ENCODE data around the gene TNRC18.

DNA sequence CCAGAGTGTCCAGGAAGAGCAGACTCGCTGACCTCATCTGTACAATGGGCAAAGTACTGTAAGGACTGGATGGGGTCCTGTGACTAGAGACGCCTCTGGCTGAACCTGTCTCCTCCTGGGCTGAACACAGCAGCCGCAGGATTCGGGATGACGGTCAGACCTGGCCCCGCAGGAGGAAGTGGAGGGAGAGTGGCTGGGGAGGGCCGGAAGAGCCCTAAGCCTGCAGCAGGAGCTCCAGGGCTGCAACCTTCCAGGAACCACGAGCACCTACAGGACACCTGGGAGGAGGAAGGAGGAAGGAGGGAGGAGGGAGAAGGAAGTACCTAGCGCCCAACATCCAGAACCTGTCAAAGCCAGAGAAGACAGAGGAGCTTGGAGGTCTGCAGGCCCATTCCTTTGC is 30.3 kb downstream of the TNRC18 start:
- TF ChIP-seq, protein P1, sequence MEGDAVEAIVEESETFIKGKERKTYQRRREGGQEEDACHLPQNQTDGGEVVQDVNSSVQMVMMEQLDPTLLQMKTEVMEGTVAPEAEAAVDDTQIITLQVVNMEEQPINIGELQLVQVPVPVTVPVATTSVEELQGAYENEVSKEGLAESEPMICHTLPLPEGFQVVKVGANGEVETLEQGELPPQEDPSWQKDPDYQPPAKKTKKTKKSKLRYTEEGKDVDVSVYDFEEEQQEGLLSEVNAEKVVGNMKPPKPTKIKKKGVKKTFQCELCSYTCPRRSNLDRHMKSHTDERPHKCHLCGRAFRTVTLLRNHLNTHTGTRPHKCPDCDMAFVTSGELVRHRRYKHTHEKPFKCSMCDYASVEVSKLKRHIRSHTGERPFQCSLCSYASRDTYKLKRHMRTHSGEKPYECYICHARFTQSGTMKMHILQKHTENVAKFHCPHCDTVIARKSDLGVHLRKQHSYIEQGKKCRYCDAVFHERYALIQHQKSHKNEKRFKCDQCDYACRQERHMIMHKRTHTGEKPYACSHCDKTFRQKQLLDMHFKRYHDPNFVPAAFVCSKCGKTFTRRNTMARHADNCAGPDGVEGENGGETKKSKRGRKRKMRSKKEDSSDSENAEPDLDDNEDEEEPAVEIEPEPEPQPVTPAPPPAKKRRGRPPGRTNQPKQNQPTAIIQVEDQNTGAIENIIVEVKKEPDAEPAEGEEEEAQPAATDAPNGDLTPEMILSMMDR (IDR thresholded peaks at IDR 0.05; ENCODE audit: low read depth, low read length, missing input control): no peak
- TF ChIP-seq, protein P2, sequence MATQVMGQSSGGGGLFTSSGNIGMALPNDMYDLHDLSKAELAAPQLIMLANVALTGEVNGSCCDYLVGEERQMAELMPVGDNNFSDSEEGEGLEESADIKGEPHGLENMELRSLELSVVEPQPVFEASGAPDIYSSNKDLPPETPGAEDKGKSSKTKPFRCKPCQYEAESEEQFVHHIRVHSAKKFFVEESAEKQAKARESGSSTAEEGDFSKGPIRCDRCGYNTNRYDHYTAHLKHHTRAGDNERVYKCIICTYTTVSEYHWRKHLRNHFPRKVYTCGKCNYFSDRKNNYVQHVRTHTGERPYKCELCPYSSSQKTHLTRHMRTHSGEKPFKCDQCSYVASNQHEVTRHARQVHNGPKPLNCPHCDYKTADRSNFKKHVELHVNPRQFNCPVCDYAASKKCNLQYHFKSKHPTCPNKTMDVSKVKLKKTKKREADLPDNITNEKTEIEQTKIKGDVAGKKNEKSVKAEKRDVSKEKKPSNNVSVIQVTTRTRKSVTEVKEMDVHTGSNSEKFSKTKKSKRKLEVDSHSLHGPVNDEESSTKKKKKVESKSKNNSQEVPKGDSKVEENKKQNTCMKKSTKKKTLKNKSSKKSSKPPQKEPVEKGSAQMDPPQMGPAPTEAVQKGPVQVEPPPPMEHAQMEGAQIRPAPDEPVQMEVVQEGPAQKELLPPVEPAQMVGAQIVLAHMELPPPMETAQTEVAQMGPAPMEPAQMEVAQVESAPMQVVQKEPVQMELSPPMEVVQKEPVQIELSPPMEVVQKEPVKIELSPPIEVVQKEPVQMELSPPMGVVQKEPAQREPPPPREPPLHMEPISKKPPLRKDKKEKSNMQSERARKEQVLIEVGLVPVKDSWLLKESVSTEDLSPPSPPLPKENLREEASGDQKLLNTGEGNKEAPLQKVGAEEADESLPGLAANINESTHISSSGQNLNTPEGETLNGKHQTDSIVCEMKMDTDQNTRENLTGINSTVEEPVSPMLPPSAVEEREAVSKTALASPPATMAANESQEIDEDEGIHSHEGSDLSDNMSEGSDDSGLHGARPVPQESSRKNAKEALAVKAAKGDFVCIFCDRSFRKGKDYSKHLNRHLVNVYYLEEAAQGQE (IDR thresholded peaks at IDR 0.05): no peak
- TF ChIP-seq RXRA (IDR thresholded peaks at IDR 0.05): no peak
- TF ChIP-seq GABPA (IDR thresholded peaks at IDR 0.05 in 1 of 2, conservative IDR thresholded peaks at IDR 0.05 in 1 of 2): no peak
- TF ChIP-seq TAF1 (conservative IDR thresholded peaks at IDR 0.05): no peak
- no peak for TF ChIP-seq YY1 (IDR thresholded peaks at IDR 0.05)
- TF ChIP-seq, protein P3, sequence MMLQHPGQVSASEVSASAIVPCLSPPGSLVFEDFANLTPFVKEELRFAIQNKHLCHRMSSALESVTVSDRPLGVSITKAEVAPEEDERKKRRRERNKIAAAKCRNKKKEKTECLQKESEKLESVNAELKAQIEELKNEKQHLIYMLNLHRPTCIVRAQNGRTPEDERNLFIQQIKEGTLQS (IDR thresholded peaks at IDR 0.05): no peak
- TF ChIP-seq NR2F2 (IDR thresholded peaks at IDR 0.05): no peak

All from liver (tissue), 3 donors.